ENCODE results near the gene SUCLA2.

- no peak for TF ChIP-seq EP300 (conservative IDR thresholded peaks at IDR 0.05; ENCODE audit: poor library complexity, severe bottlenecking)
- TF ChIP-seq CTCF (IDR thresholded peaks at IDR 0.05; ENCODE audit: poor library complexity, severe bottlenecking), result no peak
- TF ChIP-seq EZH2 (IDR thresholded peaks at IDR 0.05; ENCODE audit: borderline replicate concordance, insufficient read depth, low read length, poor library complexity, severe bottlenecking), result no peak
- no peak for TF ChIP-seq POLR2AphosphoS5 (IDR thresholded peaks at IDR 0.05)
- TF ChIP-seq RAD21 (conservative IDR thresholded peaks at IDR 0.05), result no peak
- no peak for TF ChIP-seq REST (IDR thresholded peaks at IDR 0.05; ENCODE audit: borderline replicate concordance)
- TF ChIP-seq SMC3 (conservative IDR thresholded peaks at IDR 0.05; ENCODE audit: poor library complexity), result no peak
Observed at GRCh38 chr13:47898080-47898479, 103.0 kb downstream of the SUCLA2 start.
